Skeletal muscle tissue (tissue), 4 donors: Measurements from ENCODE around the gene FGF1. TPM values are rescaled to one million over a fixed set of nuclear protein-coding genes. Genes with fewer than 3 reads are reported as not detected.

Source experiments
- H3K27ac ChIP-seq: one replicate; pipeline ENCODE4 v1.7.0; 2013; ENCODE audit warnings: mild to moderate bottlenecking, low read depth, low read length, inconsistent platforms
- H3K27me3 ChIP-seq, 3 donors: one replicate each; pipeline ENCODE4 v1.7.0; 2013; ENCODE audit warnings: low read length in 3 of 3; ENCODE audit not compliant: control insufficient read depth in 3 of 3, insufficient read depth in 3 of 3
- H3K36me3 ChIP-seq, 3 donors: one replicate each; pipeline ENCODE4 v1.7.0; 2013; ENCODE audit warnings: low read length in 3 of 3; ENCODE audit not compliant: control insufficient read depth in 3 of 3, insufficient read depth in 3 of 3
- H3K4me1 ChIP-seq, 3 donors: one replicate each; pipeline ENCODE4 v1.7.0; 2013; ENCODE audit warnings: low read length in 3 of 3, mild to moderate bottlenecking in 3 of 3; ENCODE audit not compliant: control insufficient read depth in 3 of 3, insufficient read depth in 3 of 3
- H3K4me3 ChIP-seq, 3 donors: one replicate each; pipeline ENCODE4 v1.7.0; 2013; ENCODE audit warnings: low read length in 3 of 3
- H3K9ac ChIP-seq, 3 donors: one replicate each; pipeline ENCODE4 v1.7.0; 2013; ENCODE audit warnings: low read length in 3 of 3, mild to moderate bottlenecking in 3 of 3, moderate library complexity in 2 of 3, low read depth in 1 of 3
- H3K9me3 ChIP-seq, 3 donors: one replicate each; pipeline ENCODE4 v1.7.0; 2013; ENCODE audit warnings: low read length in 3 of 3; ENCODE audit not compliant: control insufficient read depth in 3 of 3
- total RNA-seq: library from RNA; depleted of rRNA; stranded (reverse); fragments of >200 nt; gene quantifications from one replicate; pipeline ENCODE4 v1.2.3, GENCODE V29; 2014
- donor health status: Osteomylitis.

Gene FGF1
- total RNA-seq, 1 donor from 2014 or later = 2.6 TPM

- H3K4me3 ChIP-seq = no peak overlapping the region
- H3K4me1 ChIP-seq = peaks cover 5 to 21% (median 12%) of the 10 kb centered on the region in 3 donors
- no peak overlapping the region for H3K9ac ChIP-seq
- H3K27ac ChIP-seq = no peak overlapping the region
- no peaks in the 10 kb centered on the region for H3K27me3 ChIP-seq
- H3K36me3 ChIP-seq = no peaks in the 10 kb centered on the region
- H3K9me3 ChIP-seq = no peaks in the 10 kb centered on the region
Observed at GRCh38 chr5:142597546-142598337, 88.1 kb downstream of the FGF1 start.

GRCh38 chr5:142597025-142597424 lies 88.9 kb downstream of the FGF1 start:
- Histone ChIP-seq H3K27me3 (no peaks in the 10 kb centered on the region), H3K9me3 (no peaks in the 10 kb centered on the region), H3K36me3 (no peaks in the 10 kb centered on the region), H3K4me1 (peaks cover 5 to 21% (median 12%) of the 10 kb centered on the region in 3 donors), H3K9ac (no peak overlapping the region), H3K27ac (no peak overlapping the region), H3K4me3 (no peak overlapping the region)

GRCh38 chr5:142592365-142592764 lies 93.5 kb downstream of the FGF1 start:
- Histone ChIP-seq H3K27me3 (no peaks in the 10 kb centered on the region), H3K4me1 (no peaks in the 10 kb centered on the region), H3K27ac (no peak overlapping the region), H3K9me3 (no peaks in the 10 kb centered on the region), H3K36me3 (no peaks in the 10 kb centered on the region), H3K9ac (no peak overlapping the region), H3K4me3 (no peak overlapping the region)

GRCh38 chr5:142590451-142591231 lies 95.2 kb downstream of the FGF1 start:
- Histone ChIP-seq H3K4me3 (no peak overlapping the region), H3K9ac (no peak overlapping the region), H3K27ac (no peak overlapping the region), H3K36me3 (no peaks in the 10 kb centered on the region), H3K4me1 (no peaks in the 10 kb centered on the region), H3K9me3 (no peaks in the 10 kb centered on the region), H3K27me3 (peaks cover 0 to 4% (median 0%) of the 10 kb centered on the region in 3 donors)

GRCh38 chr5:142589720-142590119 lies 96.2 kb downstream of the FGF1 start:
- H3K27me3 ChIP-seq = peaks cover 0 to 4% (median 0%) of the 10 kb centered on the region in 3 donors
- H3K9me3 ChIP-seq = no peaks in the 10 kb centered on the region
- H3K4me1 ChIP-seq = no peaks in the 10 kb centered on the region

GRCh38 chr5:142587354-142587965 lies 98.4 kb downstream of the FGF1 start:
- Histone ChIP-seq H3K27me3 (peaks cover 0 to 4% (median 0%) of the 10 kb centered on the region in 3 donors), H3K4me3 (no peak overlapping the region), H3K9me3 (no peaks in the 10 kb centered on the region)

More at GRCh38 chr5:142589720-142590119, 96.2 kb downstream of the FGF1 start:
- no peak overlapping the region for H3K27ac ChIP-seq
- no peaks in the 10 kb centered on the region for H3K36me3 ChIP-seq
- H3K9ac ChIP-seq = no peak overlapping the region
- no peak overlapping the region for H3K4me3 ChIP-seq

GRCh38 chr5:142586552-142586951 lies 99.3 kb downstream of the FGF1 start:
- Histone ChIP-seq H3K9ac (no peak overlapping the region), H3K27ac (no peak overlapping the region), H3K36me3 (no peaks in the 10 kb centered on the region), H3K9me3 (no peaks in the 10 kb centered on the region), H3K4me1 (no peaks in the 10 kb centered on the region), H3K4me3 (no peak overlapping the region), H3K27me3 (peaks cover 0 to 4% (median 0%) of the 10 kb centered on the region in 3 donors)

More at GRCh38 chr5:142587354-142587965, 98.4 kb downstream of the FGF1 start:
- no peaks in the 10 kb centered on the region for H3K4me1 ChIP-seq
- no peaks in the 10 kb centered on the region for H3K36me3 ChIP-seq
- H3K9ac ChIP-seq = no peak overlapping the region
- no peak overlapping the region for H3K27ac ChIP-seq

- H3K9me3 ChIP-seq = no peaks in the 10 kb centered on the region
- H3K27me3 ChIP-seq = peaks cover 0 to 4% (median 0%) of the 10 kb centered on the region in 3 donors
- no peak overlapping the region for H3K27ac ChIP-seq
- no peaks in the 10 kb centered on the region for H3K4me1 ChIP-seq
- H3K9ac ChIP-seq = no peak overlapping the region
- H3K4me3 ChIP-seq = no peak overlapping the region
- H3K36me3 ChIP-seq = no peaks in the 10 kb centered on the region
Observed at GRCh38 chr5:142585451-142585850, 100.4 kb downstream of the FGF1 start.

GRCh38 chr5:142584891-142585290 lies 101.0 kb downstream of the FGF1 start:
- H3K9ac ChIP-seq = no peak overlapping the region
- H3K9me3 ChIP-seq = no peaks in the 10 kb centered on the region
- peaks cover 0 to 4% (median 0%) of the 10 kb centered on the region in 3 donors for H3K27me3 ChIP-seq
- no peak overlapping the region for H3K4me3 ChIP-seq
- H3K36me3 ChIP-seq = no peaks in the 10 kb centered on the region
- no peaks in the 10 kb centered on the region for H3K4me1 ChIP-seq
- H3K27ac ChIP-seq = no peak overlapping the region
